Measurements from ENCODE around the gene OR4E2. TPM values are rescaled to one million over a fixed set of nuclear protein-coding genes. Genes with fewer than 3 reads are reported as not detected.

The OR4E2 gene
- not detected in 2 replicates for total RNA-seq (2014; rRNA removed; shearing (Covaris generic))
- polyA plus RNA-seq (2016; fragmentation: Nextera tagmentation; extraction: Ambion mirVana) = not detected in 2 replicates
- long read RNA-seq = 0 reads

DNA sequence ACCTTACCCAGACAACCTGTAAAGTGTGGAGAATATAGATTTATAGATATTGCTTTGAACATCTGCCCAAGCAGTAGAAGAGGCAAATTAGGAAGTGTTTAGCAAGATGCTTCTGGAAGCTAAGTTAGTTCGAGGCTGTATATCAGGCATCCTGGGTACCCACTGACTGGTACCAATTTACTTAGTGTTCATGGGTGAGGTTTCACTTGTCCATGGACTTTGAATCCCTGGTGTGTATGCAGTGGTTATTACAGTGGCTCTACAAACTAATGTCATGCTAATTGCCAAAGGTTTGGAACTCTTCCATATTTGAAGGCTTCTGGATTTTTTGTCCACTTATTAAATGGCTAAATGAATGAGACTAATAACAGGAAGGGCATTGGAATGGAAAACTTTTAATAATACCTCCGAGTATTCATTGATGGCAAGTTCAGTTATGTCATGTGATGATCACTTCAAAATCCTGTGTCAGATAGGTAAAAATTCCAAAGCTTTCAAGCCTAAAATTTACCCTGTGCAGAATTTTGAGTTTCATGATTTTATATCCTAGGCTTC lies at the start of gene OR4E2:
OR4E2 (plus strand) TSS at position 505 of the 555 bp plus-strand sequence. CDS start 11,248 bp downstream, outside the sequence.
- H3K27ac Mint-ChIP-seq = no peak within 1 kb of the TSS
- H3K4me3 Mint-ChIP-seq = no peak within 1 kb of the TSS
- no peaks in the 10 kb centered on the region for H3K27me3 ChIP-seq (ENCODE audit: insufficient read depth)
- no peaks in the 10 kb centered on the region for H3K36me3 ChIP-seq (ENCODE audit: insufficient read depth)
- no peak within 1 kb of the TSS for H3K4me3 ChIP-seq
- no peaks in the 10 kb centered on the region for H3K9me3 Mint-ChIP-seq
- no peaks in the 10 kb centered on the region for H3K79me2 ChIP-seq (replicated peaks; ENCODE audit: insufficient read depth)
- ATAC-seq (no peak), DNase-seq (ENCODE audit: low spot score) (no peak)
- H3K27me3 Mint-ChIP-seq (ENCODE audit: insufficient read depth, low read depth, poor library complexity) = no peaks in the 10 kb centered on the region
- TF ChIP-seq EZH2 (IDR thresholded peaks at IDR 0.05; ENCODE audit: low read depth, unreplicated experiment) = no peak
- TF ChIP-seq REST (IDR thresholded peaks at IDR 0.05; ENCODE audit: unreplicated experiment) = no peak
- TF ChIP-seq NANOG (IDR thresholded peaks at IDR 0.05; ENCODE audit: borderline replicate concordance) = no peak
- no peak for TF ChIP-seq CREB1 (CRISPR knock-in tag; IDR thresholded peaks at IDR 0.05; ENCODE audit: low read depth)
- no peak for TF ChIP-seq STAT1 (IDR thresholded peaks at IDR 0.05; ENCODE audit: unreplicated experiment)
- H3K27ac ChIP-seq (ENCODE audit: low read depth) = no peak within 1 kb of the TSS
- peaks cover 8% of the 10 kb centered on the region for H3K4me1 Mint-ChIP-seq
- H3K36me3 Mint-ChIP-seq (ENCODE audit: low read depth) = no peaks in the 10 kb centered on the region
- no peak within 1 kb of the TSS for H2AFZ ChIP-seq
- no peak within 1 kb of the TSS for H3K4me2 ChIP-seq
- 0 out of 2 replicates have a peak, but pooled peaks cover 5% of the 10 kb centered on the region for H3K4me1 ChIP-seq (ENCODE audit: insufficient read depth)
- peaks cover 10% of the 10 kb centered on the region for H3K9me2 ChIP-seq (ENCODE audit: insufficient read depth)
- H3F3A ChIP-seq (replicated peaks; ENCODE audit: low read depth) = no peaks in the 10 kb centered on the region
- no peaks in the 10 kb centered on the region for H4K20me1 ChIP-seq (replicated peaks; ENCODE audit: insufficient read depth)

GRCh38 chr14:21612324-21612723 lies 41.3 kb upstream of the OR4E2 start:
- no peaks in the 10 kb centered on the region for H3K79me2 ChIP-seq (replicated peaks; ENCODE audit: insufficient read depth)
- no peaks in the 10 kb centered on the region for H3K9me2 ChIP-seq (ENCODE audit: insufficient read depth)
- H3K36me3 ChIP-seq (ENCODE audit: insufficient read depth) = no peaks in the 10 kb centered on the region
- Mint-ChIP-seq H3K4me3 (no peak overlapping the region), H3K4me1 (peaks cover 16% of the 10 kb centered on the region), H3K27ac (no peak overlapping the region), H3K36me3 (ENCODE audit: low read depth) (no peaks in the 10 kb centered on the region; the same call in 2 of the 3 replicates), H3K27me3 (ENCODE audit: insufficient read depth, low read depth, poor library complexity) (peaks cover 5% of the 10 kb centered on the region), H3K9me3 (no peaks in the 10 kb centered on the region; the same call in 2 of the 3 replicates)
- no peak overlapping the region for H3K4me2 ChIP-seq
- no peaks in the 10 kb centered on the region for H3F3A ChIP-seq (replicated peaks; ENCODE audit: low read depth)
- DNase-seq (ENCODE audit: low spot score) (peak; percentile 7), ATAC-seq (no peak)
- peaks cover 11% of the 10 kb centered on the region for H3K4me1 ChIP-seq (ENCODE audit: insufficient read depth)
- no peaks in the 10 kb centered on the region for H3K27me3 ChIP-seq (ENCODE audit: insufficient read depth)
- TF ChIP-seq ETS1 (IDR thresholded peaks at IDR 0.05) (no peak), STAT1 (IDR thresholded peaks at IDR 0.05; ENCODE audit: unreplicated experiment) (no peak)
- TF ChIP-seq, protein P1, sequence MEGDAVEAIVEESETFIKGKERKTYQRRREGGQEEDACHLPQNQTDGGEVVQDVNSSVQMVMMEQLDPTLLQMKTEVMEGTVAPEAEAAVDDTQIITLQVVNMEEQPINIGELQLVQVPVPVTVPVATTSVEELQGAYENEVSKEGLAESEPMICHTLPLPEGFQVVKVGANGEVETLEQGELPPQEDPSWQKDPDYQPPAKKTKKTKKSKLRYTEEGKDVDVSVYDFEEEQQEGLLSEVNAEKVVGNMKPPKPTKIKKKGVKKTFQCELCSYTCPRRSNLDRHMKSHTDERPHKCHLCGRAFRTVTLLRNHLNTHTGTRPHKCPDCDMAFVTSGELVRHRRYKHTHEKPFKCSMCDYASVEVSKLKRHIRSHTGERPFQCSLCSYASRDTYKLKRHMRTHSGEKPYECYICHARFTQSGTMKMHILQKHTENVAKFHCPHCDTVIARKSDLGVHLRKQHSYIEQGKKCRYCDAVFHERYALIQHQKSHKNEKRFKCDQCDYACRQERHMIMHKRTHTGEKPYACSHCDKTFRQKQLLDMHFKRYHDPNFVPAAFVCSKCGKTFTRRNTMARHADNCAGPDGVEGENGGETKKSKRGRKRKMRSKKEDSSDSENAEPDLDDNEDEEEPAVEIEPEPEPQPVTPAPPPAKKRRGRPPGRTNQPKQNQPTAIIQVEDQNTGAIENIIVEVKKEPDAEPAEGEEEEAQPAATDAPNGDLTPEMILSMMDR (conservative IDR thresholded peaks at IDR 0.05; ENCODE audit: low read depth in 2 of 2) = peak in 1 of 2 experiments; percentile 37; a peak in 2 of 4 replicates
- H2AFZ ChIP-seq = peak overlapping the region; percentile 40
- no peak overlapping the region for H3K4me3 ChIP-seq
- H3K27ac ChIP-seq (ENCODE audit: low read depth) = no peak overlapping the region
- H4K20me1 ChIP-seq (replicated peaks; ENCODE audit: insufficient read depth) = no peaks in the 10 kb centered on the region

Measured in GM23338 (cell line).